Stimulated activated CD4-positive, alpha-beta T cell treated with anti-CD3 and anti-CD28 coated beads, Interleukin-12 subunit alpha, Interleukin-12 subunit beta, amount 100 ng/mL, for 48 hours (primary cell): ENCODE results near the gene TENM4.
"Not testable (repeated sequence)": the region's sequence is repeated elsewhere in the genome, so short reads cannot be mapped to it uniquely, and the experiment has no call there.

ENCODE experiments used
- DNase-seq, 3 donors: peaks; one replicate each; pipeline ENCODE4 v3.0.0-alpha.2; 2020; ENCODE audit warnings: low read depth in 2 of 3, low spot score in 1 of 3

Gene TENM4

GRCh38 chr11:78920329-78920728 lies 520.5 kb downstream of the TENM4 start:
- no peak for DNase-seq

DNA sequence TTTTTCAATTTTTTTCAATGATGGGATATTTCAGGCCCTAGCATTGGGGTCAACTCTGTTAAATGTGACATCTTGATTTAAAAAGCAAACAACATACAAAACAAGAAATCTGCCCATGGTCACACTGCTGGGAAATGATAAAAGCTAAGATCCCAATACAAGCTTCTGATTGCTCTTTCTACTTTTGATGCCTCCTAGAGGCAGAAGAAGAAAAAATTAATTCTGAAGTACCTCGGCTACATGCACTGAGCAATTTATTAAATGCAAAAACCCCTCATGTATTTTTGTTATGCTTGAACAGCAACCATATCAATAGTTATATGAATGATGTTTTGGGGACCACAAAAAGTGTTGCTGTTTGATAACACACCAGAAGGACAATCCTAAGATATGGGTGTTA lies 524.1 kb downstream of the TENM4 start:
- DNase-seq = no peak

- DNase-seq = no peak
These were observed 526.3 kb downstream of the TENM4 start for GRCh38 chr11:78914503-78914902.

GRCh38 chr11:78912778-78913177 lies 528.1 kb downstream of the TENM4 start:
- no peak for DNase-seq

DNA sequence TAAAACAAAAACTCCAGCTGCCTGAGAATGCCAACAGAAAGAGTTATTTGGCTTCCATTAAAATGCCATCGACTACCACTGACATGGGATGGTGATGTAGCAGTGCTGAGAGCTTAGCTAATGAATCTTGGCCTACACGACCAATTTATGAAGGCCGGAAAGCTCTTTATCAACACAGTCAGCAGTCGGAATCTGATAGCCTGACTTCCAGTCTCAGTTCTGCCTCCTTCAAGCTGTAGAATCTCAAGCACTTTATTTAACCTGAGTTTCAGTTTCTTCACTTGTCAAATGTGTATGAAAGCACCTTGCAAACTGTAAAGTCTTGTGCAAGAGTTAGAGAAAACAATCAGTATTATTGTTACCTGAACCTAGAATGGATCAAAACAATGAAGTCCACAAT lies 530.5 kb downstream of the TENM4 start:
- no peak for DNase-seq

- no peak for DNase-seq
These were observed 531.4 kb downstream of the TENM4 start for GRCh38 chr11:78909386-78909785.

GRCh38 chr11:78907636-78908035 lies 533.2 kb downstream of the TENM4 start:
- DNase-seq = no peak

DNA sequence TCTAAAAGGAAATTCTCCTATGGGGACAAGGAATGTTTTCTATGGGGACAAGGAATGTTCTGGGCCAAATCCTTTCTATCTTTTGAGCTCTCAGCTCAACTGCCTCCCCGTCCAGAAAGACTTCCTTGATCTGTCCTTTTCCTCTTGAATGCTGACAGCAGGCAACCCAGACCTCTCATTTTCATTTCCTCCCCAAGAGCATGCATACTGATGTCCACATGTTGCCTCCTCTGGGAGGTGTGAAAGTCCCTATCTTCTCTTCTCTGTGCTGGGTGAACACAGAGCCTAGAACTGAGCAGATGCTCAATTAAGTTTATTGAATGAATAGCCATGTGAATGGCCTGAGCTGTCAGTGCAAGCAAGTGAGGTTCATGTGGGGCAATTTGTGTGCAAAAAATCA lies 534.3 kb downstream of the TENM4 start:
- DNase-seq = no peak

DNA sequence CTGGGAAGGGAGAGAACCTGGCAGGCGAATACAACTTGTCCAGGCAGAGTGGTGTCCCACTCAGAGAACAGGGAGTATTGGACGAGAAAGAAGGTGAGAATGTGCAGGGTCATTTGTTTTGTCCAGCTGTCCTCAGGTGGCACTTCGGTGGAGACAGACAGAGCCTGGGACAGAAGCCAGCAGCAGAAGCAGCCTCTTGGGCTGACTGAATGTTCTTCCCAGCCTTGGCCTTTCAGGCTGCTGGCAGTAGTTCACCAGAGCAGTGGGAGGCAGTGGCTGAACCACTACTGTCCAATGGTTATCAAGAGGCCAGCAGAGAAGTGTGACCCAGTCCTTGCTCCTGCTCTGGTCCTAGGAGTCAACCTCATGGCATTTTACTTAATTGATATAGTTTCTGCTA lies 535.1 kb downstream of the TENM4 start:
- DNase-seq = no peak

DNA sequence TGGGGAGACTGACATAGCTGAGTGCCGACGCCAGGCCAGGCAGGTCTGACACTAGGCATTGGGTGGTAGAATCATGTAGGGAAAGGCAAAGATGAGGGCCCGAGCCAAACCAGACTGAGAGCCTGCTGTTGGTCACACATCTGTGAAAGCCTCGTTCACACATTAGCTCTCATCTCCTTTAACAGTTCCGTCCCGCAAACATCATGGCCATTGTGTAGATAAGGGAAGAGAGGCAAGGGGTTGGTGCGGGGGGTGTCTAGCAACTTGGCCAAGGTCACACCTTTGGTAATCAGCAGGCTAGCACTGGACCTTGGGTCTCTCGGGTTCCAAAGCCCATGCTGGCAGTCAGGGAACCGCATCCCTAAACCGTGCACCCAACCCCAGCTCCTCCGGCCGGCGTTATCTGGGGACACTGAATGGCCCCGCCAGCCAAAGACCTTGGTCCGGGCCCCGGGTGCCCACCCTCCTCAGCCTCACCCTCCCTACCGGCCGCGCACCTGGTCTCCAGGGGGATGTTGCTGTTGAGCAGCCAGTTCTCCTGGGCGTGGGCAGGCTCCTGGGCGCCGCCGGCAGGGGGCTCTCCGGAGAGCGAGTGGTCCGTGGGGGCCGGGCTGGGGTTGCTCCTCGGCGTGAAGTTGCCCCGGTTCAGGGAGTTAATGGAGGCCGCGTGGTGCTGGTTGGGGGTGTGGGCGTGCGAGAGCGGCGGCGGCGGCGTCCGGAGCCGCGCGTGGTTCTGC lies 537.9 kb downstream of the TENM4 start:
- DNase-seq = no peak

DNA sequence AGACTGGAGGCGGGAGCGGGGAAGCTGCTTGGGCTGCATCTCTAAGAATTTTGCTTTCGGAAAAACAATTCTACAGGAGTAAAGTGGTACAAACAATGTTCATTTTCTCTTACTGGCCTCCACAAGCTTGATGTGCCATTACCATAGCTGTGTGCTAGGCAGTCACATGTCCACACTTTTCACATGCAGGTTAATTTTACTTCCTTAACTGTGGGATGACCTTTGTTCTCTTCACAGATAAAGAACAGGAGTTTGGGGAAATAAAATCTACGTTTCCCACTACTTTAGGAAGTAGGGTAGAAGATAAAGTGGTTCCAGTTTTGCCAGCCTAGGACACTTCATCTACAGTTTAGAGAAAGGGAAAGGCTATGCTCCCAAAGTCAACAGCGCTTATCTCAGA lies 539.0 kb downstream of the TENM4 start:
- DNase-seq = no peak

GRCh38 chr11:78898266-78898775 lies 542.5 kb downstream of the TENM4 start:
- no peak for DNase-seq

GRCh38 chr11:78893996-78894395 lies 546.8 kb downstream of the TENM4 start:
- no peak for DNase-seq

DNA sequence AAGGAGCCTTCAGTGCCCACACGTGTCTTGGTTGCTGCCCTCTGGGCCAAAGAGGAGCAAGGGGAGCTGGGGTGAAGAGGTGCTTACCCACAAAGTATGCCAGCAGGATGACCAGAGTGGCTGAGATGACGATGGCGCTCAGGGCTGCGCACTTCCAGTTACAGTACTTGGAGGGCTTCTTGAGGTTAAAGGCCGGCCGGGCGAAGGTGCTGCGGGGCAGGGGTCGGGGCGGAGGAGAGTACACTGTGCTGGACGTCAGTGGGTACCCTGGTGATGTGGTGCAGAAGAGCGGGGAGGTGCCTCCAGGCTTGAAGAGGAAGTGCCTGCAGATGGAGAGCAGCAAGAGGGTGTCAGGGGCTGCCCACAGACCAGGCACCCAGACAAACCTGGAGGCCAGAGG lies 551.1 kb downstream of the TENM4 start:
- DNase-seq = no peak

DNA sequence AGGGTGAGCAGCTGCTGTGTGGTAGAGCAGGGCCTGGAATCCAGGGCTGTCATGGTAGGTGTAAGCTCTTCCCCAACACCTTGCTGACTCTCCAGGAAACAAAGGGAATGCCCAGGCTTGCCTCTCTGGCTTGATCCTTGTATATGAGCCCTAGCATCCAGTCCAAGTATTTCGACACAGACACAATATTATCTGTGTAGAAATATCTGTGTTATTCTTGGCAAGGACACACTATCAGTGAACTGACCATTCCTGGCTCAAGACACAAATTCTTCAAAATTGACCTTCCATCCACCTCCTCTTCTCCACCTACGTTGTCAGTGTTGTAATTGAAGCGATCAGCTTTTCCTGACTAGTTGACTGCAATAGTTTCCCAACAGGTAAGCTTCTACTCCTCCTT lies 554.2 kb downstream of the TENM4 start:
- DNase-seq = no peak

DNA sequence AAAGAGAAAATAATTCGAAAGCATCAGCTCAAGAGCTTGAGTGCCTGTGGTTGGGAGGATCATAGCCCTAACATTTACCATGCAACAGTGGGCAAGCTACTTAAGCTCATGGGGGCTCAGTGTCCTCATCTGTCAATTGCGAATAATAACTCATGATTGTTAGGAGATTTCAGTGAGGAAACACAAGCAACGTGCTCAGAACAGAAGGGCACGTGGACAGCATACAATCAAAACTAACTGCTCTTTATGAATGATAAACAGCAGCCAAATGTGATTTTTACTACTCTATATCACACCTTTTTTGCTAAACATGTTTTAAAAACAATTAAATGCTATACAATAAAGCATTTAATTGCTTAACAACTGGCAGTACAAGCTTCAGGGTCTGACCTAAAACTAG lies 556.1 kb downstream of the TENM4 start:
- DNase-seq = no peak

- DNase-seq = no peak
These were observed 557.3 kb downstream of the TENM4 start for GRCh38 chr11:78883506-78883905.

GRCh38 chr11:78879094-78879980 lies 561.5 kb downstream of the TENM4 start:
- not testable (repeated sequence) for DNase-seq

DNA sequence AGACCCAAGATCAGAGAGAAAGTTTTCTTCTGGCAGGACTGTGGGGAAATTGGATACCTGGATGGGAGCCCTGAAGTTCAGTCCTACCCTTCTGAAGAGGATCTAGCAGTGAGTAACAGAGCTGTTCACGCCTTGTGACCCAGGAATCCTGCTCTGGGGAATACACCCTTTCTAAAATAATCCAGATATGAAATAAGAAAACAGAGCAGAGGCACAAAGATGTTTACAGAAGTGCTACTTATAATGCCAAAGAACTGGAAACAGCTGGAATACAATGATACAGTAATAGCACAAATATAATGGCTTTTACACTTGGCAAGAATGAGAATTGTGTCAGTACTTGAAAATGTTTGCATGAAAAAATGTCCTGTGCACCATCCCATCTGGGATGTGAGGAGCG lies 562.2 kb downstream of the TENM4 start:
- DNase-seq = no peak

GRCh38 chr11:78876676-78877075 lies 564.2 kb downstream of the TENM4 start:
- DNase-seq = no peak

DNA sequence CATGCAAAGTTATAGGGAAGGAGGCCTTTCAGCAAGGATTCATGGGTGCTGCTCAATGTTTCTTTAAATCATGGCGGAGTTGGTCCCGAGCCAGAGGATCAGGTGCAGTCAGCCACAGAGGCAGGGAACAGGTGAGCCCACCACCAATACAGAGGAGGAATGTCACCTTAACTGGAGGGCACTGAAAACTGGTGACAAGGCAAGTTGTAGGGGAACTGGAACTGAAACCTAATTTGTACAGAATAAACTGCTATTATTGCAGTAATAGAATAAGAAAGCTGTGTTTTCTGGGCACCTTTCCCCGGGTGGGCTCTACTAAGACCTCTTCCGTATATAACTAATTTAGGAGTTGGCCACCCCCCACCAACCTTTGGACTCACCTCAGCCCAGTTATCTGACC lies 570.2 kb downstream of the TENM4 start:
- no peak for DNase-seq

- no peak for DNase-seq
These were observed 571.5 kb downstream of the TENM4 start for GRCh38 chr11:78869293-78869692.
